ENCODE measurements around the gene SPO11.

DNA sequence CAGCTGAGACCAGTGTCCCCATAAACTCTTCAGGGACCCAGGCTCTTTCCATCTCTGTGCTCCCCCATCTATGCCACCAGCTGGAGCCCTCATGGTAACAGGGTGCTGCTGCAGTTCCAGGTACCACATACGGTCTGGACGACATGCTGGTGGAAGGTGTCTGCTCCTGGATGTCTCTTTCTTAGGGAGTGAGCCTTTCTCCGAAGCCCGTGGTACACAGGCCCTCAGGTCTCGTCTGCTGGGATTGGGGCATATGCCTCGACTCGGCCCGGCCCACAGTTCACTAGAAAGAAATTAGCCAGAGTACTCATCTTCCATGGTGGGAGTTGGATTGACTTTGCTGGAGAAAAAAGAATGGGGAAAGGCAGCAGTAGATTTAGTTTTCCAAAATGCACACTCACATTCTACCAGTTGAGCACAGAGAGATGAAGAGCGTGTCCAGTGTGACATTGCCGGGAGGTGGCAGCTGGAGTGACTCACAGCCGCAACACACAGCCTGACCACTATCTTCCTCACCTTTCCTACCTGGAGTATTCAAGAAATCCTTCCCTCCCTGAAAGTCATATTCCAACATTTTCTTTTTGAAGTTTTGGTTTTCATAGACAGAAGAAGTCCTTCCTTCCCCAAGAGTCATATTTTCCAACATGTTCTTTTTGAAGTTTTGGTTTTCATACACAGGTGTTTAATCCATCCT lies 18.6 kb upstream of the SPO11 start:
- no peak for TF ChIP-seq POLR2AphosphoS5 (IDR thresholded peaks at IDR 0.05; ENCODE audit: low read depth)
- TF ChIP-seq, protein P1, sequence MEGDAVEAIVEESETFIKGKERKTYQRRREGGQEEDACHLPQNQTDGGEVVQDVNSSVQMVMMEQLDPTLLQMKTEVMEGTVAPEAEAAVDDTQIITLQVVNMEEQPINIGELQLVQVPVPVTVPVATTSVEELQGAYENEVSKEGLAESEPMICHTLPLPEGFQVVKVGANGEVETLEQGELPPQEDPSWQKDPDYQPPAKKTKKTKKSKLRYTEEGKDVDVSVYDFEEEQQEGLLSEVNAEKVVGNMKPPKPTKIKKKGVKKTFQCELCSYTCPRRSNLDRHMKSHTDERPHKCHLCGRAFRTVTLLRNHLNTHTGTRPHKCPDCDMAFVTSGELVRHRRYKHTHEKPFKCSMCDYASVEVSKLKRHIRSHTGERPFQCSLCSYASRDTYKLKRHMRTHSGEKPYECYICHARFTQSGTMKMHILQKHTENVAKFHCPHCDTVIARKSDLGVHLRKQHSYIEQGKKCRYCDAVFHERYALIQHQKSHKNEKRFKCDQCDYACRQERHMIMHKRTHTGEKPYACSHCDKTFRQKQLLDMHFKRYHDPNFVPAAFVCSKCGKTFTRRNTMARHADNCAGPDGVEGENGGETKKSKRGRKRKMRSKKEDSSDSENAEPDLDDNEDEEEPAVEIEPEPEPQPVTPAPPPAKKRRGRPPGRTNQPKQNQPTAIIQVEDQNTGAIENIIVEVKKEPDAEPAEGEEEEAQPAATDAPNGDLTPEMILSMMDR (IDR thresholded peaks at IDR 0.05; ENCODE audit: insufficient read depth, low read length) = no peak

Measured in HL-60 (cell line).